H1 (cell line): ENCODE results near the gene ATF7.

Experiments
- CEBPB ChIP-seq: IDR thresholded peaks from 2 replicates; pipeline ENCODE4 v1.6.1; 2012; ENCODE audit warnings: low read depth, low read length
- CHD1 ChIP-seq: IDR thresholded peaks from 2 replicates; pipeline ENCODE4 v1.6.1; 2012; ENCODE audit warnings: low read depth, low read length, improper control_type of control experiment
- CHD2 ChIP-seq: IDR thresholded peaks from 2 replicates; pipeline ENCODE4 v1.6.1; 2012; ENCODE audit warnings: low read length, improper control_type of control experiment
- CTCF ChIP-seq, 3 experiments: IDR thresholded peaks; 1 replicate in 2 of 3; 2 replicates in 1 of 3; pipeline versions ENCODE4 v1.5.1 to v1.6.1; 2011; ENCODE audit warnings: low read length in 3 of 3, mild to moderate bottlenecking in 3 of 3, inconsistent platforms in 2 of 3, low read depth in 1 of 3, moderate library complexity in 1 of 3; ENCODE audit not compliant: insufficient read depth in 1 of 3; ENCODE audit errors: control extremely low read depth in 1 of 3
- EP300 ChIP-seq, 2 experiments: IDR thresholded peaks; 1 replicate in 1 of 2; 2 replicates in 1 of 2; pipeline ENCODE4 v1.6.1; 2011 to 2012; ENCODE audit warnings: low read depth in 2 of 2, low read length in 2 of 2, mild to moderate bottlenecking in 2 of 2, borderline replicate concordance in 1 of 2, inconsistent platforms in 1 of 2, moderate library complexity in 1 of 2
- EZH2 ChIP-seq: fragments of 200-600 bp; sonication (generic); IDR thresholded peaks from 2 replicates; pipeline ENCODE4 v1.7.1; 2012; ENCODE audit warnings: low read depth, mild to moderate bottlenecking, moderate library complexity, low read length, inconsistent platforms; ENCODE audit not compliant: severe bottlenecking
- KDM5A ChIP-seq: fragments of 200-600 bp; IDR thresholded peaks from 2 replicates; pipeline ENCODE4 v1.7.1; 2012; ENCODE audit warnings: mild to moderate bottlenecking, low read length, inconsistent platforms, mixed read lengths
- POLR2A ChIP-seq, 2 experiments: IDR thresholded peaks; 1 replicate in 1 of 2; 2 replicates in 1 of 2; pipeline ENCODE4 v1.6.1; 2011; ENCODE audit warnings: low read depth in 2 of 2, low read length in 2 of 2, mild to moderate bottlenecking in 2 of 2; ENCODE audit errors: control extremely low read depth in 1 of 2
- POLR2AphosphoS5 ChIP-seq: IDR thresholded peaks from 2 replicates; pipeline ENCODE4 v1.6.1; 2011; ENCODE audit warnings: low read depth, low read length
- RAD21 ChIP-seq, 2 experiments: IDR thresholded peaks in 1 of 2; conservative IDR thresholded peaks in 1 of 2; 2 replicates each; pipeline ENCODE4 v1.6.1; 2011; ENCODE audit warnings: low read depth in 2 of 2, low read length in 2 of 2, improper control_type of control experiment in 1 of 2, inconsistent platforms in 1 of 2, mild to moderate bottlenecking in 1 of 2, moderate library complexity in 1 of 2
- TF ChIP-seq, protein P1 (sequence below): IDR thresholded peaks from 2 replicates; pipeline ENCODE4 v1.6.1; 2011; ENCODE audit warnings: low read depth, mild to moderate bottlenecking, low read length; ENCODE audit not compliant: insufficient read depth
- TF ChIP-seq, protein P2 (sequence below): IDR thresholded peaks from 2 replicates; pipeline ENCODE4 v1.6.1; 2011; ENCODE audit warnings: low read length, improper control_type of control experiment

DNA sequence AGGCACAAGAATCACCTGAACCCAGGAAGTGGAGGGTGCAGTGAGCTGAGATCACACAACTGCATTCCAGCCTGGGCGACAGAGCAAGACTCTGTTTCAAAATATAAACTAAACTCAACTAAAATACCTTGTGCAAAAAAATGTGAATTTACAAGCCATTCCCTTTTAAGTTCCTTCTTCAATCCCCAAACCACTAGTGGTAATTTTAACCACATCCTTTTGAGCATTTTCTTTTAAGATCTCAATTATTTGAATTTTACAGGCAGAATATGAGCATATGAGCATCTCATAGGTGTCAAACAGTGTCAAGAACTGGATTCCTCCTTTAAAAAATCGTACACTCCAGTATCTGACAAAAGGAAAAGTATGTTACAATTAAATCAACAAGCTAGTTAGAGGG is 61.9 kb downstream of the ATF7 start:
- TF ChIP-seq POLR2AphosphoS5: no peak
- TF ChIP-seq CTCF (IDR thresholded peaks at IDR 0.05; ENCODE audit: control extremely low read depth in 1 of 3, insufficient read depth in 1 of 3, low read depth in 1 of 3, low read length in 3 of 3): no peak
- no peak for TF ChIP-seq CEBPB
- TF ChIP-seq, protein P1, sequence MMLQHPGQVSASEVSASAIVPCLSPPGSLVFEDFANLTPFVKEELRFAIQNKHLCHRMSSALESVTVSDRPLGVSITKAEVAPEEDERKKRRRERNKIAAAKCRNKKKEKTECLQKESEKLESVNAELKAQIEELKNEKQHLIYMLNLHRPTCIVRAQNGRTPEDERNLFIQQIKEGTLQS: no peak
- no peak for TF ChIP-seq POLR2A (IDR thresholded peaks at IDR 0.05; ENCODE audit: control extremely low read depth in 1 of 2, low read depth in 2 of 2, low read length in 2 of 2)
- no peak for TF ChIP-seq EP300 (IDR thresholded peaks at IDR 0.05; ENCODE audit: borderline replicate concordance in 1 of 2, low read depth in 2 of 2, low read length in 2 of 2)
- TF ChIP-seq KDM5A: no peak
- no peak for TF ChIP-seq RAD21 (IDR thresholded peaks at IDR 0.05 in 1 of 2, conservative IDR thresholded peaks at IDR 0.05 in 1 of 2; ENCODE audit: low read depth in 2 of 2, low read length in 2 of 2)
- TF ChIP-seq, protein P2, sequence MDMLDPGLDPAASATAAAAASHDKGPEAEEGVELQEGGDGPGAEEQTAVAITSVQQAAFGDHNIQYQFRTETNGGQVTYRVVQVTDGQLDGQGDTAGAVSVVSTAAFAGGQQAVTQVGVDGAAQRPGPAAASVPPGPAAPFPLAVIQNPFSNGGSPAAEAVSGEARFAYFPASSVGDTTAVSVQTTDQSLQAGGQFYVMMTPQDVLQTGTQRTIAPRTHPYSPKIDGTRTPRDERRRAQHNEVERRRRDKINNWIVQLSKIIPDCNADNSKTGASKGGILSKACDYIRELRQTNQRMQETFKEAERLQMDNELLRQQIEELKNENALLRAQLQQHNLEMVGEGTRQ: no peak
- TF ChIP-seq CHD2: no peak
- no peak for TF ChIP-seq EZH2
- TF ChIP-seq CHD1: no peak
